ENCODE results near the gene TNNC1. TPM values are rescaled to one million over a fixed set of nuclear protein-coding genes. Genes with fewer than 3 reads are reported as not detected.

Gene TNNC1
- total and polyA plus RNA-seq, 4 donors: 0.21 to 0.75 (median 0.35) TPM

GRCh38 chr3:52454250-52454937 lies 553 bp upstream of the TNNC1 start:
- DNase-seq (ENCODE audit: low spot score): no peak
- Histone ChIP-seq H3K4me1 (ENCODE audit: control insufficient read depth in 4 of 4, insufficient read depth in 4 of 4, low read length in 3 of 4) (peaks cover 0 to 29% (median 16%) of the 10 kb centered on the region in 4 donors), H3K9me3 (ENCODE audit: control insufficient read depth in 4 of 4, low read length in 3 of 4) (no peaks in the 10 kb centered on the region), H3K4me3 (ENCODE audit: low read depth in 1 of 3, low read length in 3 of 3) (no peak overlapping the region), H3K27me3 (ENCODE audit: control insufficient read depth in 4 of 4, insufficient read depth in 4 of 4, low read length in 3 of 4) (no peaks in the 10 kb centered on the region), H3K9ac (ENCODE audit: low read depth in 1 of 2, low read length in 2 of 2) (peak overlapping the region; percentile 92 to 96), H3K27ac (ENCODE audit: low read depth in 1 of 2, low read length in 2 of 2) (peak overlapping the region; percentile 86 to 91), H3K36me3 (ENCODE audit: control insufficient read depth in 4 of 4, insufficient read depth in 3 of 4, low read depth in 1 of 4, low read length in 3 of 4) (peaks cover 0 to 17% (median 8%) of the 10 kb centered on the region in 4 donors)
- WGBS: 65% methylated on average over 8 of the region's 8 CpGs
- TF ChIP-seq REST (IDR thresholded peaks at IDR 0.05): no peak
- TF ChIP-seq, protein P1, sequence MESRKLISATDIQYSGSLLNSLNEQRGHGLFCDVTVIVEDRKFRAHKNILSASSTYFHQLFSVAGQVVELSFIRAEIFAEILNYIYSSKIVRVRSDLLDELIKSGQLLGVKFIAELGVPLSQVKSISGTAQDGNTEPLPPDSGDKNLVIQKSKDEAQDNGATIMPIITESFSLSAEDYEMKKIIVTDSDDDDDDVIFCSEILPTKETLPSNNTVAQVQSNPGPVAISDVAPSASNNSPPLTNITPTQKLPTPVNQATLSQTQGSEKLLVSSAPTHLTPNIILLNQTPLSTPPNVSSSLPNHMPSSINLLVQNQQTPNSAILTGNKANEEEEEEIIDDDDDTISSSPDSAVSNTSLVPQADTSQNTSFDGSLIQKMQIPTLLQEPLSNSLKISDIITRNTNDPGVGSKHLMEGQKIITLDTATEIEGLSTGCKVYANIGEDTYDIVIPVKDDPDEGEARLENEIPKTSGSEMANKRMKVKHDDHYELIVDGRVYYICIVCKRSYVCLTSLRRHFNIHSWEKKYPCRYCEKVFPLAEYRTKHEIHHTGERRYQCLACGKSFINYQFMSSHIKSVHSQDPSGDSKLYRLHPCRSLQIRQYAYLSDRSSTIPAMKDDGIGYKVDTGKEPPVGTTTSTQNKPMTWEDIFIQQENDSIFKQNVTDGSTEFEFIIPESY (IDR thresholded peaks at IDR 0.05): no peak
- TF ChIP-seq HNF4A (conservative IDR thresholded peaks at IDR 0.05): no peak
- TF ChIP-seq SP1 (IDR thresholded peaks at IDR 0.05): no peak
- TF ChIP-seq FOXA2 (IDR thresholded peaks at IDR 0.05): no peak
- no peak for TF ChIP-seq YY1 (IDR thresholded peaks at IDR 0.05)
- TF ChIP-seq CTCF (IDR thresholded peaks at IDR 0.05; ENCODE audit: low read depth, low read length, missing input control): no peak
- no peak for TF ChIP-seq RXRA (IDR thresholded peaks at IDR 0.05)
- no peak for TF ChIP-seq RAD21 (IDR thresholded peaks at IDR 0.05)
- TF ChIP-seq, protein P2, sequence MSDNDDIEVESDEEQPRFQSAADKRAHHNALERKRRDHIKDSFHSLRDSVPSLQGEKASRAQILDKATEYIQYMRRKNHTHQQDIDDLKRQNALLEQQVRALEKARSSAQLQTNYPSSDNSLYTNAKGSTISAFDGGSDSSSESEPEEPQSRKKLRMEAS (IDR thresholded peaks at IDR 0.05): no peak
- no peak for TF ChIP-seq TAF1 (conservative IDR thresholded peaks at IDR 0.05)
- TF ChIP-seq HNF4G (IDR thresholded peaks at IDR 0.05): no peak

GRCh38 chr3:52452570-52453221 lies 1.1 kb downstream of the TNNC1 start:
- Histone ChIP-seq H3K27ac (ENCODE audit: low read depth in 1 of 2, low read length in 2 of 2) (no peak overlapping the region), H3K9ac (ENCODE audit: low read depth in 1 of 2, low read length in 2 of 2) (no peak overlapping the region)
- 85% methylated on average over 11 of the region's 11 CpGs for WGBS
- TF ChIP-seq FOXA1 (IDR thresholded peaks at IDR 0.05) (no peak), JUND (IDR thresholded peaks at IDR 0.05) (no peak), TAF1 (conservative IDR thresholded peaks at IDR 0.05) (no peak), NR2F2 (IDR thresholded peaks at IDR 0.05) (no peak), RAD21 (IDR thresholded peaks at IDR 0.05) (no peak), FOXA2 (IDR thresholded peaks at IDR 0.05) (no peak), REST (IDR thresholded peaks at IDR 0.05) (no peak), HNF4A (conservative IDR thresholded peaks at IDR 0.05) (no peak), CTCF (IDR thresholded peaks at IDR 0.05; ENCODE audit: low read depth, low read length, missing input control) (no peak)
- TF ChIP-seq, protein P3, sequence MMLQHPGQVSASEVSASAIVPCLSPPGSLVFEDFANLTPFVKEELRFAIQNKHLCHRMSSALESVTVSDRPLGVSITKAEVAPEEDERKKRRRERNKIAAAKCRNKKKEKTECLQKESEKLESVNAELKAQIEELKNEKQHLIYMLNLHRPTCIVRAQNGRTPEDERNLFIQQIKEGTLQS (IDR thresholded peaks at IDR 0.05): no peak

More at GRCh38 chr3:52452570-52453221, 1.1 kb downstream of the TNNC1 start:
- no peaks in the 10 kb centered on the region for H3K9me3 ChIP-seq (ENCODE audit: control insufficient read depth in 4 of 4, low read length in 3 of 4)
- DNase-seq (ENCODE audit: low spot score): no peak
- peaks cover 0 to 3% (median under 1%) of the 10 kb centered on the region in 4 donors for H3K36me3 ChIP-seq (ENCODE audit: control insufficient read depth in 4 of 4, insufficient read depth in 3 of 4, low read depth in 1 of 4, low read length in 3 of 4)
- H3K4me3 ChIP-seq (ENCODE audit: low read depth in 1 of 3, low read length in 3 of 3): no peak overlapping the region
- peaks cover 0 to 29% (median 16%) of the 10 kb centered on the region in 4 donors for H3K4me1 ChIP-seq (ENCODE audit: control insufficient read depth in 4 of 4, insufficient read depth in 4 of 4, low read length in 3 of 4)
- H3K27me3 ChIP-seq (ENCODE audit: control insufficient read depth in 4 of 4, insufficient read depth in 4 of 4, low read length in 3 of 4): no peaks in the 10 kb centered on the region

All from liver (tissue), 9 donors.